GM12872 (cell line): Measurements from ENCODE around the gene LRRC75B.
A peak's percentile ranks its signal among the peaks of the same experiment; 100 is the strongest.
"Not testable (repeated sequence)": the region's sequence is repeated elsewhere in the genome, so short reads cannot be mapped to it uniquely, and the experiment has no call there.

Experiments
- CTCF ChIP-seq: IDR thresholded peaks from 3 replicates; pipeline ENCODE4 v1.5.1; 2011; ENCODE audit warnings: low read depth, mild to moderate bottlenecking, low read length, moderate library complexity; ENCODE audit not compliant: insufficient read depth

Gene LRRC75B

DNA sequence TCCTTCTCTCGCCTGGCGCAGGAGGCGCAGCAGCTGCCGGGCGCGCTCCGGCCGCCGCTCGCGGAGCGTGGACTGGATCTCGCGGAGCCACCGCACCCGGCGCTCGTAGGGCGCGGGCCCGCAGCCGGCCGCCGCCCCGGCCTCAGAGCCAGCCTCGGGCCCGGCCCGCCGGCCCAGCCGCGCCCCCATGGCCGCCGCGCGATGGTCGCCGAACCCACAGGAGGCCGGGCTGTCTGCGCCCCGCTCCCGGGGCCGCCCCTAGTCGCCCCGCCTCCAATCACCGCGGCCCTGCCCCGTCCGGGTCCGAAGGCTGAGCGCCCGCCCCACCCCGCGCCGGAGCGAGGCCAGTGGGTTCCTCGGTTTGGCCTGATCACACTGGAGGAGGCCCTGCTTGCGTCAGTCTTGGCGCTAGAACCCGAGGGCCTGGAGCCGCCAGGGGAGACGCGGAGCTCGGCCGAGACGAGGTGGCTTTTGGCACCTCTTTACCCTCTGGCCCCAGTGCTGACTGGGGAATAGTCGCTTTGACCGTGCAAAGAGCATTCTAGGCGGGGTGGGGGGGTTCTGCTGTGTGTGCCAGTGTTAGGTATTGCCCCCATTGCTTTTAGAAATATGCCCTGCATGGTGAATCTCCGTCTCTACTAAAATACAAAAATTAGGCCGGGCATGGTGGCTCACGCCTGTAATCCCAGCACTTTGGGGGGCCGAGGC lies at the start of gene LRRC75B:
Gene LRRC75B, minus strand, starts transcription at position 223 of the 708 bp plus-strand sequence. Its CDS starts 34 bp downstream, at position 189.
- TF ChIP-seq CTCF = no peak

DNA sequence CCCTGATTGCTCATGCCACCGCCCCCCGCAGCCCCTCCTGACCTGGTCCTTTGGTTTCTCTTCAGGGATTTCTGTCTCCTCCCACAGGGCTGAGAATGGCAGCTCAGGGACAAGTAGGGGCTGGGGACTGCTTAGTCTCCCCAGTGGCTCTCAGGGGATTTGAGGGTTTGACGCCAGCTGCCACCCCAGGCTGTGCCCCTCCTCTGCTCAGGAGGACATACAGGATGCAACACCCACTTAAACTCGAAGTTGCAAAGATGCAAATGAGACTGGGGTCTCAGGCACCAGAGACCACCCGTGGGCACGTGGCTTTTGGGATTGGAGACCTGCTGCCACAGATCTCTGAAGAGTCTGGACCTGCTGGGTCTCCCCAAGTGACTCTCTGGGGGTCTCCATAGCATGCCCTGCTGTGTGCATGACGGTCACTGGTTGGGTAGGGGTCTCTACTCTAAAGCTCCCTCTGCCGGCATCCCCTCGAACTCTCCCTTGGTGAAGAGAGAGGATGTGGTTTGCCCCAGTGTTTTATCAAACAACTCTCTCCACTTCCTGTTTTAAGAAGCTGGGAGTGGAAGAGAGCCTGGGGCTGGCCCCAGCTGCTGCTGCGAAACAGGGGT lies 42.0 kb upstream of the LRRC75B start:
- TF ChIP-seq CTCF = peak; percentile 46

GRCh38 chr22:24629069-24629468 lies 36.2 kb upstream of the LRRC75B start:
- TF ChIP-seq CTCF = peak; percentile 57

DNA sequence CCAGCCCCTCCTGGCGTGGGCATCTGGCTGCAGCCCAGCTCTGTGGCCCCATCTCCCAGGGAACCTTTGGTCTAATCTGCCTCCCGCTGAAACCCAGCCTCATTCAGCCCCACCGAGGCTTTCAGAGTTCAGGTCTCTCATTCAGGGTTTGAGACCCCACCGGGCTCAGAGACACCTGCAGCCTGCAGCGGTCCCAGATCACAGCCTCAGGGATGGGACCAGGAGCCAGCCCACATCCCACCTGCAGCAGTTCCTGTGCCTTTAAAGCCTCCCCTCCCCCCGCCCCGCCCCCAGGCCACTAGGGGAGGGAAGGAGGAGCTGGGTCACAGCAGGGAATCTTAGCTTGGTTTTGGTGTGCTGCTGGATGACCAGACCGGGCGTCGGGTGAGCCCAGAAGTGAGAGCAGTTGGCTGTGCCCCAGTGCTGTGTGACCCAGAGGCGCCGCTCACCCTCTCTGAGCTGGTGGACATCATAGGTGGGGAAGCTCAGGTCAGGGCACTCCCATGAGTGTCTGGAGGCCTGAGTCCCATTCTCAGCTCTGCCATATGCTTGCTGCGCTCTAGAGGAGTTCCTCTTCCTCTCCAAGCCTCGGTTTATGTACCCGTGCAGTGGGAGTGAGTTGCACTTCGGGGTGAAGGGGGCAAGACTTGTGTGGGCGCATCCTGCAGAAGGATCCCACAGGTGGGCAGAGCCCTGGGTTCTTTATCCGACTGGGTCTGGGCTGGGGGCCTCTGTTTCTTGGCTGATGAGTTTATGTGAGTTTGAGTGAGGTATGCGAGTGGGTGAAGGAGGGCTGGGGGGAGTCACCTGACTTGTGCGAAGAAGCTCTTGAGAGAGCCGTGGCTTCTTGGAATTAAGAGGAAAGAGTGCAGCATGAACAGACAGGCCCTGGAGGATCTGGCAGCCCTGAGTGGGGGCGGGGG lies 10.2 kb upstream of the LRRC75B start, which contains the start of gene GGT1:
Gene GGT1, plus strand, starts transcription at position 347 of the 923 bp plus-strand sequence. CDS start 7,889 bp downstream, outside the sequence.
- not testable (repeated sequence) for TF ChIP-seq CTCF

GRCh38 chr22:24601217-24602104 lies 8.6 kb upstream of the LRRC75B start:
- TF ChIP-seq CTCF = no peak

- TF ChIP-seq CTCF = no peak
These were observed 6.6 kb upstream of the LRRC75B start for GRCh38 chr22:24599514-24599913.
